ENCODE measurements around the gene LILRA5. TPM values are rescaled to one million over a fixed set of nuclear protein-coding genes. Genes with fewer than 3 reads are reported as not detected.

The LILRA5 gene
- total and polyA plus RNA-seq, 2 of the 8 experiments (the other 6 are each of a cell fraction or from before 2014, with no cell fraction given) = not detected

DNA sequence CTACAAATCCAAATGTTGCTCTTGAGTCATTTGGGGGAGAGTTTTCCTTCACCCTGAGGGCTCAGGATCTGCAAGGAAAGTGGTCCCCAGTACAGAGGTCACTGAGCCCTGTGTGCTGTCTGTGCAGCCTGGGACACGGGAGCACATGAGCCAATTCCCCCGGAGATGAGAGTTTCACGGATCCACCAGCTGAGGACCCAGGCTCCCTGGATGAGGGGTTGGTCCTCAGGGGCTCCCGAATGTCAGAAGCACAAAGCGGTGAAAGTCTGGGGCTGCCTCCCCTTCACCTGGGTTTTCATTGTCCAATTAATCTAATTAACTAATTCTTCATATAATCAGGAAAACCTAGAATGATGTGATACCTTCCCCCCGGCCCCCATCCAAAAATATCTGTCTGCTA lies 18.4 kb downstream of the LILRA5 start (continued):
- TF ChIP-seq, protein P1, sequence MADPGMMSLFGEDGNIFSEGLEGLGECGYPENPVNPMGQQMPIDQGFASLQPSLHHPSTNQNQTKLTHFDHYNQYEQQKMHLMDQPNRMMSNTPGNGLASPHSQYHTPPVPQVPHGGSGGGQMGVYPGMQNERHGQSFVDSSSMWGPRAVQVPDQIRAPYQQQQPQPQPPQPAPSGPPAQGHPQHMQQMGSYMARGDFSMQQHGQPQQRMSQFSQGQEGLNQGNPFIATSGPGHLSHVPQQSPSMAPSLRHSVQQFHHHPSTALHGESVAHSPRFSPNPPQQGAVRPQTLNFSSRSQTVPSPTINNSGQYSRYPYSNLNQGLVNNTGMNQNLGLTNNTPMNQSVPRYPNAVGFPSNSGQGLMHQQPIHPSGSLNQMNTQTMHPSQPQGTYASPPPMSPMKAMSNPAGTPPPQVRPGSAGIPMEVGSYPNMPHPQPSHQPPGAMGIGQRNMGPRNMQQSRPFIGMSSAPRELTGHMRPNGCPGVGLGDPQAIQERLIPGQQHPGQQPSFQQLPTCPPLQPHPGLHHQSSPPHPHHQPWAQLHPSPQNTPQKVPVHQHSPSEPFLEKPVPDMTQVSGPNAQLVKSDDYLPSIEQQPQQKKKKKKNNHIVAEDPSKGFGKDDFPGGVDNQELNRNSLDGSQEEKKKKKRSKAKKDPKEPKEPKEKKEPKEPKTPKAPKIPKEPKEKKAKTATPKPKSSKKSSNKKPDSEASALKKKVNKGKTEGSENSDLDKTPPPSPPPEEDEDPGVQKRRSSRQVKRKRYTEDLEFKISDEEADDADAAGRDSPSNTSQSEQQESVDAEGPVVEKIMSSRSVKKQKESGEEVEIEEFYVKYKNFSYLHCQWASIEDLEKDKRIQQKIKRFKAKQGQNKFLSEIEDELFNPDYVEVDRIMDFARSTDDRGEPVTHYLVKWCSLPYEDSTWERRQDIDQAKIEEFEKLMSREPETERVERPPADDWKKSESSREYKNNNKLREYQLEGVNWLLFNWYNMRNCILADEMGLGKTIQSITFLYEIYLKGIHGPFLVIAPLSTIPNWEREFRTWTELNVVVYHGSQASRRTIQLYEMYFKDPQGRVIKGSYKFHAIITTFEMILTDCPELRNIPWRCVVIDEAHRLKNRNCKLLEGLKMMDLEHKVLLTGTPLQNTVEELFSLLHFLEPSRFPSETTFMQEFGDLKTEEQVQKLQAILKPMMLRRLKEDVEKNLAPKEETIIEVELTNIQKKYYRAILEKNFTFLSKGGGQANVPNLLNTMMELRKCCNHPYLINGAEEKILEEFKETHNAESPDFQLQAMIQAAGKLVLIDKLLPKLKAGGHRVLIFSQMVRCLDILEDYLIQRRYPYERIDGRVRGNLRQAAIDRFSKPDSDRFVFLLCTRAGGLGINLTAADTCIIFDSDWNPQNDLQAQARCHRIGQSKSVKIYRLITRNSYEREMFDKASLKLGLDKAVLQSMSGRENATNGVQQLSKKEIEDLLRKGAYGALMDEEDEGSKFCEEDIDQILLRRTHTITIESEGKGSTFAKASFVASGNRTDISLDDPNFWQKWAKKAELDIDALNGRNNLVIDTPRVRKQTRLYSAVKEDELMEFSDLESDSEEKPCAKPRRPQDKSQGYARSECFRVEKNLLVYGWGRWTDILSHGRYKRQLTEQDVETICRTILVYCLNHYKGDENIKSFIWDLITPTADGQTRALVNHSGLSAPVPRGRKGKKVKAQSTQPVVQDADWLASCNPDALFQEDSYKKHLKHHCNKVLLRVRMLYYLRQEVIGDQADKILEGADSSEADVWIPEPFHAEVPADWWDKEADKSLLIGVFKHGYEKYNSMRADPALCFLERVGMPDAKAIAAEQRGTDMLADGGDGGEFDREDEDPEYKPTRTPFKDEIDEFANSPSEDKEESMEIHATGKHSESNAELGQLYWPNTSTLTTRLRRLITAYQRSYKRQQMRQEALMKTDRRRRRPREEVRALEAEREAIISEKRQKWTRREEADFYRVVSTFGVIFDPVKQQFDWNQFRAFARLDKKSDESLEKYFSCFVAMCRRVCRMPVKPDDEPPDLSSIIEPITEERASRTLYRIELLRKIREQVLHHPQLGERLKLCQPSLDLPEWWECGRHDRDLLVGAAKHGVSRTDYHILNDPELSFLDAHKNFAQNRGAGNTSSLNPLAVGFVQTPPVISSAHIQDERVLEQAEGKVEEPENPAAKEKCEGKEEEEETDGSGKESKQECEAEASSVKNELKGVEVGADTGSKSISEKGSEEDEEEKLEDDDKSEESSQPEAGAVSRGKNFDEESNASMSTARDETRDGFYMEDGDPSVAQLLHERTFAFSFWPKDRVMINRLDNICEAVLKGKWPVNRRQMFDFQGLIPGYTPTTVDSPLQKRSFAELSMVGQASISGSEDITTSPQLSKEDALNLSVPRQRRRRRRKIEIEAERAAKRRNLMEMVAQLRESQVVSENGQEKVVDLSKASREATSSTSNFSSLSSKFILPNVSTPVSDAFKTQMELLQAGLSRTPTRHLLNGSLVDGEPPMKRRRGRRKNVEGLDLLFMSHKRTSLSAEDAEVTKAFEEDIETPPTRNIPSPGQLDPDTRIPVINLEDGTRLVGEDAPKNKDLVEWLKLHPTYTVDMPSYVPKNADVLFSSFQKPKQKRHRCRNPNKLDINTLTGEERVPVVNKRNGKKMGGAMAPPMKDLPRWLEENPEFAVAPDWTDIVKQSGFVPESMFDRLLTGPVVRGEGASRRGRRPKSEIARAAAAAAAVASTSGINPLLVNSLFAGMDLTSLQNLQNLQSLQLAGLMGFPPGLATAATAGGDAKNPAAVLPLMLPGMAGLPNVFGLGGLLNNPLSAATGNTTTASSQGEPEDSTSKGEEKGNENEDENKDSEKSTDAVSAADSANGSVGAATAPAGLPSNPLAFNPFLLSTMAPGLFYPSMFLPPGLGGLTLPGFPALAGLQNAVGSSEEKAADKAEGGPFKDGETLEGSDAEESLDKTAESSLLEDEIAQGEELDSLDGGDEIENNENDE (IDR thresholded peaks at IDR 0.05; ENCODE audit: insufficient replicate concordance, low read length) = no peak
- no peak for TF ChIP-seq TCF12 (IDR thresholded peaks at IDR 0.05; ENCODE audit: low read depth, low read length)
- no peak for TF ChIP-seq TEAD4 (IDR thresholded peaks at IDR 0.05; ENCODE audit: low read depth, low read length)

Data from H1 (cell line).